NCI-H1694 (cell line): ENCODE results near the gene EMID1.
"Not testable (repeated sequence)": the region's sequence is repeated elsewhere in the genome, so short reads cannot be mapped to it uniquely, and the experiment has no call there.

Source experiments
- DNase-seq: peaks from one replicate; lab custom pipeline; 2025; lab: John Stamatoyannopoulos, UW

EMID1 gene

DNA sequence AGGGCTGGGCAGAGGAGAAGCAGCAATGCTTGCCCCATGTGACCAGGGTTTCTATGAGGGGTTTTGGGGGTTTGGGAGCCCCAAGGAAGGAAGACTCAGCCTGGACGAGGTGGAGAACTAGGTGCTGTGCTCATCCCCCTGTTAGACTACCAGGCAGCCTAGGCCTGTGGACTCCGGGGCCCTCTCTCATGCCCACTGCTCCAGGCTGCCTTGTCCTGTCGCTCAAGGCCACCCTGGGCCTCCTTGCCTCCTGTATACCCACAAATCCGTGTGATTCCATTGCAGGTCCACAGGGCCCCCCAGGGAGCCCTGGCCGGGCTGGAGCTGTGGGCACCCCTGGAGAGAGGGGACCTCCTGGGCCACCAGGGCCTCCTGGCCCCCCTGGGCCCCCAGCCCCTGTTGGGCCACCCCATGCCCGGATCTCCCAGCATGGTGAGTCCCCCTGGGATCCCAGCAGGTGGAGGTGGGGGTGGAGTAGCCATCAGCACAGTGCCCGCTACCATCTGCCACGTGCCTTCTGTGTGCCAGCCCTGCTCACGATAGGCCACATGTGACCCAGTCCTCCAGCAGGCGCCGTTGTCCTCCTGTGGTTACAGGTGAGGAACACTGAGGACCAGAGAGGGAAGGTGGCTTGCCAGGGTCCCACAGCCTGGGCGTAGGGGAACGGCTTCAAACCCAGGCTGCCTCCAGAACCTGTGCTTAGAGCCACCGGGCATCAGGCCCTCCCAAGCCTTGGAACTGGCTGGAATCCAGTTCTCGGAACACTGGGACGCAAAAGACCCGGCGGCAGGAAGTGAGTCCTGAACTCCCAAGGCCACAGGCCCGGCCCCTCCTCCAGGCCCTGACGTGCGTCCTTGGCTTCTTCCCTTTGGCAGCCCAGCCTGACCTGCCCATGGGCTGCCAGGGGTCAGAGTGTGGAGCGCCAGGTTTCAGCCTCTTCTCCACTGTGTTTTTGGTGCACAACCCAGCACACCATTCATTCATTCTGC lies 26.6 kb downstream of the EMID1 start:
- DNase-seq = no peak

- no peak for DNase-seq
Measured at GRCh38 chr22:29233277-29233877, 27.7 kb downstream of the EMID1 start.

DNA sequence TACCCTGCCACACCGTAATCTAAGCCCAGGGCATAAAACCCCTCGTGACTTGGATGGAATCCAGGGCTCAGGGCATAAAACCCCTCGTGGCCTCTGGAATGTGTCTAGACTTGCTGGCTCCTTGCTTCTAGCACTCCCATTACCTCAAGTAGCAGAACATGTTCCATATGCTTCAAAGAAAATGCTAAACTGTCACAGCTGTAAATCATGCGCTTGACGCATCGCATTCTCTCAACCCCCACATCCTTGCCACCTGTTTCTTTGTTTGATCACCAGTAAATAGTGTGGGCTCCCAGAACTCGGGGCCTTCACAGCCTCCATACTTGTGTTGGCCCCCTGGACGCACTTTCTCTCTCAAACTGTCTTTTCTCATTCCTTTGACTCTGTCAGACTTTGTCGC lies 34.8 kb downstream of the EMID1 start:
- not testable (repeated sequence) for DNase-seq

GRCh38 chr22:29243874-29244446 lies 38.3 kb downstream of the EMID1 start:
- DNase-seq = no peak

- DNase-seq = no peak
Measured at GRCh38 chr22:29244785-29245625, 39.3 kb downstream of the EMID1 start.

DNA sequence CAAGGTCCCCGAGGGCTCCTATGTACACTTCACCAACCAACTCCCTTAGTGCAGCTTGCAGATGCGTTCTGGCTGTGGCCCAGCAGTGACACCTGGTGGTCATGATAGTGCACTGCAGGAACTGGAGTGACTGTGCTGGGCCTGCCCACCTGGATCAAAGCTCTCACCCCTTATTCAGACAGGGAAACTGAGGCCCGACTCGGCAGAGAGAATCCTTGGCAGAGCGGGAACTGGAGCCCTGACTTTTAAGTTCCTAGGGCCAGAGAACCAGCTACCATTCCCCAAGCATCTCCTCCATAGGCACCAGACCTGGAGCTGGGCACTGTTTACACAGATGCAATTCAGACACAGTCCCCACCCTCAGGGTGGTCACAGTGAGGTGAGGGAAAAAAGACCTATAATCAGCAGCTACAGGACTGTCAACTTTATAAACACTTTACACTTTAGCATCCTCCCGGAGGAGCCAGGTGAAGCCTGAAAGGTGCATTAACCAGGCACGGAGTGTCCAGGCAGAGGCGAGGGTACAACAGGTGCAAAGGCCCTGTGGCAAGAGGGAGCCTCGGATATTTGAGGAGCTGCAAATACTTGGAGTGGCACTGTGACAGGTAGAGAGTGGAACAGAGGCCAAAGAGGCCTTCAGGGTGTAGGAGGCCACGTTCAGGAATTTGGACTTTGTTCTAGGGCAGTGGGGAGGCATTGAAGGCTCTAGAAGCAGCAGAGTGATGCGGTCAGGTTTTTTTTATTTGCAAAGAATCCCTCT lies 40.1 kb downstream of the EMID1 start:
- peak; percentile 50 for DNase-seq

DNA sequence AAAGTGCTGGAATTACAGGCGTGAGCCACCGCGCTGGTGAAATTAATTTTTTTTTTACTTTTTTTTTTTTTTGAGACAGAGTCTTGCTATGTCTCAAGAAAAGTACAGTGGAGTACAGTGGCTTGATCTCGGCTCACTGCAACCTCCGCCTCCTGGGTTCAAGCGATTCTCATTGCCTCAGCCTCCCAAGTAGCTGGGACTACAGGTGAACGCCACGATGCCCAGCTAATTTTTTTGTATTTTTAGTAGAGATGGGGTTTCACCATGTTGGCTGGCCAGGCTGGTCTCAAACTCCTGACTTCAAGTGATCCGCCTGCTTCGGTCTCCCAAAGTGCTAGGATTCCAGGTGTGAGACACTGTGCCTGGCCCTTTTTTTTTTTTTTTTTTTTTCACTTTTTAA lies 42.2 kb downstream of the EMID1 start:
- not testable (repeated sequence) for DNase-seq

- no peak for DNase-seq
Measured at GRCh38 chr22:29251265-29251664, 45.6 kb downstream of the EMID1 start.

GRCh38 chr22:29251981-29252911 lies 46.5 kb downstream of the EMID1 start:
- no peak for DNase-seq

GRCh38 chr22:29253561-29254285 lies 48.0 kb downstream of the EMID1 start:
- DNase-seq = no peak

- no peak for DNase-seq
Measured at GRCh38 chr22:29254286-29254660, 48.6 kb downstream of the EMID1 start.

DNA sequence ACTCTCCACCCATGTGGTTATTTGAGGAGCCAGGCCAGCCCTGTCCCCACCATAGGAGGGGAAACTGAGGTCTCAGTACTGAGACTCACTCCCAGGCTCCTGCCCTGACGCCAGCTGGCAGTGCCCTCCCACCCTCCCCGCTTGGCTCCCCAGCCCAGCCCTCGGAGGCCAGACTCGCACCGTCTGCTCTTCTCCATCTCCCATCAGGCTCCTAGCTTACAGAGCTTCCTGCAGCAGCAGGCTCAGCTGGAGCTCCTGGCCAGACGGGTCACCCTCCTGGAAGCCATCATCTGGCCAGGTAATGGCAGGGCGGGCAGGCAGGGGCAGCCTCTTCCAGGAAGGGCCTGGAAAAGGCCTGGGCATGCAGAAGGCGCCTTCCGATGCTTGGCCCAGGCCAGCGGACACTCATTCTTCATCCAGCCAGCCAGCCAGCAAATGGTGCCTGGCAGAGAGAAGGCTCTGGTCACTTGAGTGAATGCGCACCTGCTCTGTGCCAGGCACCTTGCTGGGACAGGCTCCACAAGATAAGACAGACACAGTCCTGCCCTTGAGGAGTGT lies 49.4 kb downstream of the EMID1 start:
- DNase-seq = no peak

DNA sequence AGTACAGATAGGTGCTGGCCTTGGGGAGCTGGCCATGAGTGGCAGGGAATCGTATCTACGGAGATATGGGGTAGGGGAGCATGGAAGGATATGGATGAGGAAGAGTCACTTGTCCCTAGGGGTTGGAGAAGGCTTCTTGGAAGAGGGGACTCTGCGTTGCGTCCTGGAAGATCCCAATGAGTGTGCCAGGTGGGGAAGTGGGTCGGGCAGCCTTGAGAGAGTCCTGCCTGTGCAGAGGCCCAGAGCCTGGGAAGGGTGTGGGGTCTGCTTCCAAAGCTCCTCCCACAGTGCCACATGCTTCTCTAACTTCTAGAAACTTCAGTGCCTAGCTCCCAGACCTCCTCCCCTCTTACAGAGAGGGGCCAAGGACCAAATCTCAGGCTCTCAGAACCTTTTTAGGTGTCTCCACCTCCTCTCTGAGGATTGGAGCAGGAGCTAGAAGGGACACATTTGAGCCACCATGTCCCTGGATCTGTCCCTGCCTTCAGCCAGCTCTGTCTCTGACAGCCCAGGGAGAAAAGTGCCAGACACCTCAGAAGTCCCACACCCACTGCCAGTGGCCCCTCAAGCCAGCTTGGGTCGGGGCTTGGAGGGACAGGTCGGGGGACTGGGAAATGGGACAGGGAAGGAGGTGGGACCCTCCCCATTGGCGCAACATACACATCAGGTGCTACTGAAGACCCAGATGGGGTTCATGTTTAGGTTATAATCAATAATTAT lies 51.1 kb downstream of the EMID1 start:
- DNase-seq = no peak

DNA sequence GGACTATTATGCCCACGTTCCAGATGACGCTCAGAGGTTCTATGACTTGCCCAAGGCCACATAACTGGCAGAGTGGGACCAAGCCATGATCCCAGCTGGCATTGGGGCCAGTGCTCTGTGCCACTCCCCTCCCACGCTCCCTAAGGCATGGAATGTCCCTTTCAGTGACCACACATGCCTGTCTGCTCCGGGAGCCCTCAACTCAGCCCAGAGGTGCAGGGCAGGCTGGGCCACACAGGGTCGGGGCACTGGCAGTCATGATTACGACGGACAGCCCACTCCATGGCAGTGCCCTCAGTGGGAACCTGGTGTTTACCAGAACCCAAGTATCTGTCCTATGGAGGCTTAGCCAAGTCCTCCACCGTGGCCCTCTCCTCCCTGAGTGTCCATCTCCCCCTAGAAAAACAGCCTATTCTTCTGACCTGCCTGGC lies 52.1 kb downstream of the EMID1 start:
- no peak for DNase-seq

DNA sequence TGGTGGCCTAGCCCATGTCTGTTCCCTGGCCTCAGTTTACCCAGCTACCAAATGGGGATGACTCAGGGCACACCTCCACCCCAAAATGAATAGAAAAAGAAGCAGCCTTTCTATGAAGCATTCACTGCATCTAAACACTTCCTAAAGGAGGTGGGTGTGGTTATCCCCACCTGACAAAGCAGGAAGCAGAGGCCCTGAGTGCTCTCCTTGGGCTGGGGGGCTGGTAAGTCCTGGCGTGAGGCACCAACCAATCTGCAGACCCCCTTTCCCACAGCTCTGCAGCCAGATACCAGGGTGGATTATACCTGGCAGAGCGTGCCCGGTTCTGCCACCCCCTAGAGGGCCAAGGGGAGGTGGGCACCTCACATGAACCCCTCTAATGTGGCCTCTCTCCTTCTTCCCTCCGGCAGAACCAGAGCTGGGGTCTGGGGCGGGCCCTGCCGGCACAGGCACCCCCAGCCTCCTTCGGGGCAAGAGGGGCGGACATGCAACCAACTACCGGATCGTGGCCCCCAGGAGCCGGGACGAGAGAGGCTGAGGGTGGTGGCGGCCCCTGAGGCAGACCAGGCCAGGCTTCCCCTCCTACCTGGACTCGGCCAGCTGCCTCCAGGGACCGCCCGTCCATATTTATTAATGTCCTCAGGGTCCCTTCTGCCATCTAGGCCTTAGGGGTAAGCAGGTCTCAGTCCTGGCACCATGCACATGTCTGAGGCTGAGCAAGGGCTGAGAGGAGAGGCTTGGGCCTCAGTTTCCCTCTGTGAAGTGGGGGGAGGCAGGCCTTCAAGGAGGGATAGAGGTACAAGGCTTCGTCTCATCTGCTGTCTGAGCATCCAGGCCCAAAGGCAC lies 52.9 kb downstream of the EMID1 start:
- DNase-seq = no peak

DNA sequence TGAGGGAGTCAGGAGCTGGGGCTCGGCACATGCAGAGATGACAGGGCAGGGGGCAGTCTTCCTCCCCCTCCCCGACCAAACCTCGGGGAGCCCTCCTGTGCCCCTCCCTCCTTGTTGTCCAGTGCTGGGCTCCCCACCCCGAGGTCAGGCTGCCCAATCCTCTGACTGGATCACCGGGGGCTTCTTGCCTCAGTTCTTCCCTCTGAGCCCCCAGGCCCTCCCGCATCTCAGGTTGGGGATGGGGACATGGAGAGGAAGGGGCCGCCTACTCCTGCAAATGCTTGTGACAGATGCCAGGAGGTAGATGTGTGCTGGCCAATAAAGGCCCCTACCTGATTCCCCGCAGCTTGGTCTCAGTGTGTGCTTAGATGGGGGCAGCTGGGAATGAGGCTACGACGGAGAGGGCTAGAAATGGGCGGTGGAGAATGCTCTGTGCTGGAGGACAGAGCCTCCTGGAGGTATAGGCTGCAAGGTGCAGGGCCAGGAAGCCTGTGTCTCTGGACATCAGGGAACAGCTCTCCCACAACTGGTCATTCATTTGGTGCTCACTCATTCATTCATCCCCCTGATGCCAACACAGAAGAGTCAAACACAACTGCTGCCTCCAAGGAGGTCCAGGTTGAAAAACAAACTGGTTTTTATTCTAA lies 53.7 kb downstream of the EMID1 start:
- DNase-seq = no peak

GRCh38 chr22:29260031-29260560 lies 54.4 kb downstream of the EMID1 start:
- no peak for DNase-seq
